PC-9 (cell line): ENCODE data around the gene RPL41. TPM values are rescaled to one million over a fixed set of nuclear protein-coding genes. Genes with fewer than 3 reads are reported as not detected.

Experiments used
- BruUV-seq: library from RNA; stranded (reverse); fragments of 400-500 nt; replicated peaks from 2 replicates; lab custom pipeline; 2021; lab: Mats Ljungman, UMichigan
- CTCF ChIA-PET: fragments of 300-600 bp; sonication (Branson Sonifier 250); formaldehyde crosslinking; loops from one replicate; lab custom pipeline; 2022; ENCODE audit warnings: antibody characterized with exemption; lab: Charles Lee
- POLR2A ChIA-PET: fragments of 300-600 bp; sonication (Branson Sonifier 250); formaldehyde crosslinking; loops from one replicate; lab custom pipeline; 2022; ENCODE audit warnings: antibody characterized with exemption; ENCODE audit not compliant: unreplicated experiment; lab: Charles Lee
- DNase-seq, 2 experiments: peaks; one replicate each; pipeline versions ENCODE4 v3.0.0 to v3.0.0-alpha.2; 2015 to 2022; ENCODE audit warnings: mixed read lengths in 1 of 2
- H2AFZ ChIP-seq: fragments of 200-600 bp; sonication (generic); 2 replicates; pipeline ENCODE4 v1.8.1; 2017; ENCODE audit warnings: antibody characterized with exemption
- H3F3A ChIP-seq: fragments of 200-600 bp; sonication (generic); 2 replicates; pipeline ENCODE4 v1.8.1; 2017; ENCODE audit warnings: antibody characterized with exemption, mild to moderate bottlenecking, low read depth; ENCODE audit not compliant: insufficient read depth
- H3K27ac ChIP-seq: fragments of 200-600 bp; sonication (generic); 2 replicates; pipeline ENCODE4 v1.6.1; 2016; ENCODE audit warnings: mixed run types
- H3K27me3 ChIP-seq: fragments of 200-600 bp; sonication (generic); 2 replicates; pipeline ENCODE4 v1.6.1; 2016; ENCODE audit warnings: low read depth, mixed run types; ENCODE audit not compliant: insufficient read depth
- H3K36me3 ChIP-seq: fragments of 200-600 bp; sonication (generic); 2 replicates; pipeline ENCODE4 v1.6.1; 2016; ENCODE audit warnings: low read depth, mixed run types
- H3K4me1 ChIP-seq: fragments of 200-600 bp; sonication (generic); replicated peaks from 2 replicates; pipeline ENCODE4 v1.6.1; 2016; ENCODE audit warnings: mixed run types; ENCODE audit not compliant: insufficient read depth
- H3K4me2 ChIP-seq: fragments of 200-600 bp; sonication (generic); 2 replicates; pipeline ENCODE4 v1.6.1; 2017; ENCODE audit warnings: mixed run types
- H3K4me3 ChIP-seq: fragments of 200-600 bp; sonication (generic); 2 replicates; pipeline ENCODE4 v1.6.1; 2016; ENCODE audit warnings: mixed run types
- H3K79me2 ChIP-seq: fragments of 200-600 bp; sonication (generic); 2 replicates; pipeline ENCODE4 v1.6.1; 2017; ENCODE audit warnings: low read depth, mixed run types
- H3K9me2 ChIP-seq: fragments of 200-600 bp; sonication (generic); 2 replicates; pipeline ENCODE4 v1.8.1; 2017; ENCODE audit warnings: mild to moderate bottlenecking; ENCODE audit not compliant: insufficient read depth
- H3K9me3 ChIP-seq: fragments of 200-600 bp; sonication (generic); 2 replicates; pipeline ENCODE4 v1.8.1; 2016; ENCODE audit warnings: low read depth; ENCODE audit not compliant: insufficient read depth
- H4K20me1 ChIP-seq: fragments of 200-600 bp; sonication (generic); 2 replicates; pipeline ENCODE4 v1.8.1; 2017; ENCODE audit not compliant: insufficient read depth
- CTCF ChIP-seq: fragments of 200-600 bp; sonication (generic); conservative IDR thresholded peaks from 2 replicates; pipeline ENCODE4 v1.6.1; 2017; ENCODE audit warnings: mixed run types, antibody characterized with exemption, mild to moderate bottlenecking, moderate library complexity
- EZH2 ChIP-seq: fragments of 200-600 bp; sonication (generic); IDR thresholded peaks from 2 replicates; pipeline ENCODE4 v1.8.0; 2017; ENCODE audit warnings: antibody characterized with exemption, low read depth
- intact Hi-C: fragments of 100-400 bp; cut with micrococcal nuclease; formaldehyde crosslinking; loops from one replicate; pipeline ENCODE4 v1.10.0; 2022; ENCODE audit not compliant: unreplicated experiment
- total RNA-seq: library from RNA; stranded (reverse); gene quantifications from 2 replicates; pipeline ENCODE4 v1.2.3, GENCODE V29; 2021

RPL41 gene
- total RNA-seq, 1 experiment from 2014 or later = 3,423 TPM

DNA sequence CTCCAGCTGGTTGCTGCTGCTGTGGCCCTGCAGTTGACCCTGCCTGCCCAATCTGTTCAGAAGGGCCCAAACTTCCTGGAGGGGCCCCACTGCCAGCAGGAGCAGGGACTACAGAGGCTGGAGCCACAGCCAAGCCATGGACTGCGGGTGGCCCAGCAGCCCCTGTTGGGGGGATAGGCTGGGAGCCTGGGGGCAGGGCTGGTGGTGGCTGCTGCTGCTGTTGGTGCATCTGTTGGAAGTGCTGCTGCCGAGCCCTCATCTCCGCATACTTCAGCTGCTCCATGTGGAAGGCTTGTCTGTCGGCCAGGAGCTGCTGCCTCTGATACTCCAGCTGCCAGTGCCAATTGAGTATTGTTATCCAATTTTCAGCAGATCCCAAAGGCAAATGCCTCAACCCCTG, 48.9 kb downstream of the RPL41 start:
- peaks cover 14% of the 10 kb centered on the region for H4K20me1 ChIP-seq
- no peak for DNase-seq
- no peaks in the 10 kb centered on the region for H3K9me3 ChIP-seq
- H3K9me2 ChIP-seq = no peaks in the 10 kb centered on the region
- intact Hi-C loops = loop anchor here (10.0 kb wide), 1 partner anchor 121 kb away; the partner anchor contains the start of gene RPS26
- H3K4me2 ChIP-seq = no peak overlapping the region
- CTCF ChIA-PET = no interaction called here
- H3K27ac ChIP-seq = no peak overlapping the region
- H3K36me3 ChIP-seq = peaks cover 34% of the 10 kb centered on the region
- peaks cover 55% of the 10 kb centered on the region for H3F3A ChIP-seq
- no TSS peak for BruUV-seq
- peaks cover 14% of the 10 kb centered on the region for H3K79me2 ChIP-seq
- no peaks in the 10 kb centered on the region for H3K27me3 ChIP-seq
- H3K4me1 ChIP-seq = peaks cover 3% of the 10 kb centered on the region
- H2AFZ ChIP-seq = no peak overlapping the region
- POLR2A ChIA-PET = no interaction called here
- TF ChIP-seq CTCF (no peak), EZH2 (no peak)
- H3K4me3 ChIP-seq = no peak overlapping the region

Other genes with a start within 250 kb of the RPL41 start
- gene PYM1, start 188.7 kb upstream of the RPL41 start, total RNA-seq = 45.4 and 54.0 TPM in 2 replicates
- 86.6 and 91.0 TPM in 2 replicates for gene DGKA, start 185.5 kb upstream of the RPL41 start, total RNA-seq
- 8.7 and 12.6 TPM in 2 replicates for gene PMEL, start 150.6 kb upstream of the RPL41 start, total RNA-seq
- 93.8 and 99.4 TPM in 2 replicates for gene CDK2, start 149.8 kb upstream of the RPL41 start, total RNA-seq
- 98.6 and 122 TPM in 2 replicates for gene RAB5B, start 142.6 kb upstream of the RPL41 start, total RNA-seq
- gene SUOX, start 119.4 kb upstream of the RPL41 start, total RNA-seq = 20.4 and 22.7 TPM in 2 replicates
- 7.4 and 9.6 TPM in 2 replicates for gene IKZF4, start 95.6 kb upstream of the RPL41 start, total RNA-seq
- 25.2 and 43.3 TPM in 2 replicates for gene RPS26, start 74.7 kb upstream of the RPL41 start, total RNA-seq
- gene ERBB3, start 36.5 kb upstream of the RPL41 start, total RNA-seq = 127 and 145 TPM in 2 replicates
- 120 and 159 TPM in 2 replicates for gene PA2G4, start 12.1 kb upstream of the RPL41 start, total RNA-seq
- gene ZC3H10, start 1.6 kb downstream of the RPL41 start, total RNA-seq = 4.4 and 6.5 TPM in 2 replicates
- 46.1 and 52.2 TPM in 2 replicates for gene ESYT1, start 11.6 kb downstream of the RPL41 start, total RNA-seq
- 120 and 121 TPM in 2 replicates for gene MYL6B, start 36.0 kb downstream of the RPL41 start, total RNA-seq
- gene MYL6, start 41.7 kb downstream of the RPL41 start, total RNA-seq = 666 and 697 TPM in 2 replicates
- 70.3 and 86.4 TPM in 2 replicates for gene SMARCC2, start 72.8 kb downstream of the RPL41 start, total RNA-seq
- 29.5 and 33.4 TPM in 2 replicates for gene RNF41, start 105.3 kb downstream of the RPL41 start, total RNA-seq
- 58.2 and 68.5 TPM in 2 replicates for gene NABP2, start 107.7 kb downstream of the RPL41 start, total RNA-seq
- gene SLC39A5, start 113.4 kb downstream of the RPL41 start, total RNA-seq = 0.87 and 2.8 TPM in 2 replicates
- gene ANKRD52, start 141.8 kb downstream of the RPL41 start, total RNA-seq = 59.4 and 62.8 TPM in 2 replicates
- 6.5 and 6.9 TPM in 2 replicates for gene COQ10A, start 150.3 kb downstream of the RPL41 start, total RNA-seq
- gene CS, start 183.7 kb downstream of the RPL41 start, total RNA-seq = 203 and 205 TPM in 2 replicates
- gene CNPY2, start 199.4 kb downstream of the RPL41 start, total RNA-seq = 78.2 and 82.1 TPM in 2 replicates
- gene PAN2, start 217.4 kb downstream of the RPL41 start, total RNA-seq = 78.1 and 82.8 TPM in 2 replicates
- 2.9 and 3.0 TPM in 2 replicates for gene IL23A, start 222.3 kb downstream of the RPL41 start, total RNA-seq
- 76.6 and 80.8 TPM in 2 replicates for gene STAT2, start 243.5 kb downstream of the RPL41 start, total RNA-seq
- not detected in 2 replicates for gene APOF, start 246.2 kb downstream of the RPL41 start, total RNA-seq